ENCODE measurements around the gene ANP32D. TPM values are rescaled to one million over a fixed set of nuclear protein-coding genes. Genes with fewer than 3 reads are reported as not detected.

The ANP32D gene
- total and polyA plus RNA-seq, 9 of the 15 experiments (the other 6 are each of a cell fraction or from before 2014, with no cell fraction given), result not detected

GRCh38 chr12:48482930-48483329 lies 10.6 kb downstream of the ANP32D start:
- no peaks in the 10 kb centered on the region for H3K79me2 ChIP-seq (ENCODE audit: control insufficient read depth, insufficient read depth, low read length)
- DNase-seq (ENCODE audit: extremely low read depth in 1 of 4, low spot score in 3 of 4) (no peak), FAIRE-seq (no peak), ATAC-seq (no peak)
- in situ Hi-C loops (cut with MboI) (no loop called here), intact Hi-C loops (cut with micrococcal nuclease) (no loop called here)
- H3K9me3 ChIP-seq (replicated peaks; ENCODE audit: control insufficient read depth, insufficient read depth, low read depth, low read length), result no peaks in the 10 kb centered on the region
- TF ChIP-seq ZNF146 (CRISPR knock-in tag; IDR thresholded peaks at IDR 0.05; ENCODE audit: unreplicated experiment) (no peak), POLR2H (tag; IDR thresholded peaks at IDR 0.05; ENCODE audit: low read depth) (no peak), ZBTB34 (CRISPR knock-in tag; IDR thresholded peaks at IDR 0.05) (no peak), E4F1 (CRISPR knock-in tag; IDR thresholded peaks at IDR 0.05; ENCODE audit: borderline replicate concordance) (no peak), STAT6 (CRISPR knock-in tag; IDR thresholded peaks at IDR 0.05) (no peak), TCF7L2 (IDR thresholded peaks at IDR 0.05; ENCODE audit: low read depth, low read length) (no peak), MAFF (IDR thresholded peaks at IDR 0.05; ENCODE audit: low read length) (no peak), ELK1 (CRISPR knock-in tag; IDR thresholded peaks at IDR 0.05) (no peak), ZFPM2 (CRISPR knock-in tag; IDR thresholded peaks at IDR 0.05) (no peak), MEF2A (IDR thresholded peaks at IDR 0.05; ENCODE audit: control insufficient read depth, low read depth, low read length) (no peak), CREB1 (IDR thresholded peaks at IDR 0.05) (no peak), CREB1 (CRISPR knock-in tag; IDR thresholded peaks at IDR 0.05) (no peak), ZNF12 (CRISPR knock-in tag; IDR thresholded peaks at IDR 0.05) (no peak)
- H3K9me1 ChIP-seq (ENCODE audit: control insufficient read depth, insufficient read depth, low read length), result no peaks in the 10 kb centered on the region
- no peak overlapping the region for H3K9ac ChIP-seq (ENCODE audit: insufficient read depth in 1 of 2, low read depth in 2 of 2, low read length in 2 of 2)
- H4K20me1 ChIP-seq (replicated peaks; ENCODE audit: control insufficient read depth, insufficient read depth, low read length), result no peaks in the 10 kb centered on the region
- ChIA-PET POLR2A (no interaction called here), CTCF (ENCODE audit: low intra/inter-chr PET ratio) (no interaction called here)
- H3K4me3 ChIP-seq, result no peak overlapping the region
- peaks cover 3 to 7% of the 10 kb centered on the region in 2 experiments; a peak in 4 of 5 replicates for H3K27me3 ChIP-seq (ENCODE audit: control insufficient read depth in 2 of 2, insufficient read depth in 2 of 2, low read length in 2 of 2)
- H2AFZ ChIP-seq (ENCODE audit: low read depth, low read length), result no peak overlapping the region
- no peaks in the 10 kb centered on the region for H3K4me1 ChIP-seq (replicated peaks in 1 of 2; ENCODE audit: control insufficient read depth in 2 of 2, insufficient read depth in 2 of 2, low read length in 2 of 2)
- H3K27ac ChIP-seq (ENCODE audit: extremely low read depth, low read depth, low read length), result no peak overlapping the region
- 0% methylated on average over 3 of the region's 3 CpGs for WGBS (ENCODE audit: insufficient coverage, low coverage, missing lambda C conversion rate)
- no TSS peak for BruUV-seq (replicated peaks)
- no peak overlapping the region for H3K4me2 ChIP-seq (ENCODE audit: insufficient read depth, low read length)
- H3K36me3 ChIP-seq (ENCODE audit: control insufficient read depth, insufficient read depth, low read length), result no peaks in the 10 kb centered on the region
